ENCODE results near the gene SERF1B.
"Not testable (repeated sequence)": the region's sequence is repeated elsewhere in the genome, so short reads cannot be mapped to it uniquely, and the experiment has no call there.

Gene SERF1B

DNA sequence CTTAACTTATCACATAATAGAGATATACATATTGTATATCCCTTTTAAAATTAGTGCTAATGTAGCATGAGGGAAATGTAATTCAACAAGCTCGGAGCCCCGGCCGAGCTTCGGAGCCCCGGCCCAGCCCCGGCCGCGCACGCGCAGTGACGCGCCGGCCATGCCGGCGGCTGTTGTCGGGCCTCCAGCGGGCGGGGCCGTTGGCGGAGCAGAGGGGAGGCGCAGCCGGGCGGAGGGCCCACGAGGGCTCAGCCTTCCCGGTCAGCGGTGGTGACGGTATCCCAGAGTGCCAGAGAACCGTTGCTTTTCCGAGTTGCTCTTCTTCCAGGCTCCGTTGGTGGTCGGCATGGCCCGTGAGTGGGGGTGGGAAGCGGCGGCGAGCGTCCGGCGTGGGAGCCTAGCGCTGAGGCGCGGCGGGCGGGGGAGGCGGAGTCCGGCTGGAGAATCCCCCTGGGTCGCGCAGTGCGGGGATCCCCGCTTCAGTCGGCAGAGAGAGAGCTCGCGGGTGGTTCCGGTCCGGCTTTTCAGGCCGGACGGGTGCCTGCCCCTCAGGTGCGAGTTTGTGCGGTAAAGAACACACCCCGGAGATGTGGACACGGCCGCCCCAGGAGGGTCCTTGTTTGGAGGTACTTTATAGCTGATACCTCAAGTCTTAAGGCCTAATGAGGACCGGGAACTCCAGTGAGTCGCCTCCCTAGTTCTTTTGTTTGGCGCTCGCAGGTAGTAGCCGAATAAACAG, at the start of gene SERF1B:
Gene SERF1B (plus strand): TSS at position 146 of the 739 bp plus-strand sequence. CDS start 201 bp downstream, at position 347.
- H3K36me3 ChIP-seq (ENCODE audit: insufficient read depth, insufficient read length, low read length); H3K4me1 ChIP-seq (ENCODE audit: insufficient read depth, insufficient read length); H3K9ac ChIP-seq (ENCODE audit: insufficient read length, low read depth); H3K4me3 ChIP-seq (ENCODE audit: insufficient read length, low read depth); H3K27me3 ChIP-seq (ENCODE audit: insufficient read depth, insufficient read length); H3K9me3 ChIP-seq (ENCODE audit: insufficient read depth, low read length); DNase-seq (ENCODE audit: low read depth, low spot score): not testable (repeated sequence)

- not testable (repeated sequence) for H3K27me3 ChIP-seq (ENCODE audit: insufficient read depth, insufficient read length); H3K9ac ChIP-seq (ENCODE audit: insufficient read length, low read depth); H3K4me3 ChIP-seq (ENCODE audit: insufficient read length, low read depth); DNase-seq (ENCODE audit: low read depth, low spot score); H3K9me3 ChIP-seq (ENCODE audit: insufficient read depth, low read length); H3K4me1 ChIP-seq (ENCODE audit: insufficient read depth, insufficient read length); H3K36me3 ChIP-seq (ENCODE audit: insufficient read depth, insufficient read length, low read length)
Measured at GRCh38 chr5:69991713-69992112, 33.3 kb upstream of the SERF1B start.

DNA sequence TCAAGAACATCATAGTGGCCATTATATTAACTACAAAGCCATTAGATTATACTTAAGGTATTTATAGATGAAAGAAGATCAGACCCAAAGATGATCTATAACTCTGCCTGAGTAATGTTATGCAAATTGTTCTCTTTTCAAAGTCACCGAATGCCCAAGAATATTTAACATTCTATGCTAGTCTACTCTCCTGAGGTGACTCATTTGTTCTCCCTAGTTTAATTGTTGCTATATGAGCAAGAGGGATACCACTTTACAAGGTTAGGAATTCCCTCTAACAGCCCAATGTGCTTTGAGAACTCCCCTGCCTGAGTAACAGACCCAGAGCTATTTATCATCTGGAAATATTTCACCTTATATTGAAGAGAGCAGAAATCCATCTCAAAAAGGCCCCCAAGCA, 29.5 kb upstream of the SERF1B start:
- H3K27me3 ChIP-seq (ENCODE audit: insufficient read depth, insufficient read length); DNase-seq (ENCODE audit: low read depth, low spot score); H3K4me3 ChIP-seq (ENCODE audit: insufficient read length, low read depth); H3K36me3 ChIP-seq (ENCODE audit: insufficient read depth, insufficient read length, low read length); H3K9me3 ChIP-seq (ENCODE audit: insufficient read depth, low read length); H3K9ac ChIP-seq (ENCODE audit: insufficient read length, low read depth); H3K4me1 ChIP-seq (ENCODE audit: insufficient read depth, insufficient read length): not testable (repeated sequence)

DNA sequence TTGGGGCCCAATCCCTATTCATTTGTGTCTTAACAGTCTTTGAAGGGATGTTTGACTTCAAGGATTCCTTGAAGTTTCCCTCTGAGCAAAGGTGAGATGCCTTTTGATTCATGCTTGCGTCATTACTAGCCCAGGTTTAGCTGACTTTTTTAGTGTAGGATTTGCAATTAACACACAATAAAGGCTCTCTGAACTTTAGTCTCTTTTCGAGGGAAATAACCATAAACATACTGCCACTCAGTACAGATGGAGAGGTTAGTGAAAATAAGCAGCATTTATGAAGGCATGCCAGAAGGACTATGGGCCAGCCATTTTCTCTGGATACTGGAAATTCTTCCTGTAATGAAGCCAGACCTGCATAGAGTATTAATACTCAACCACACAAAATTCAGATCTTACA, 4.4 kb upstream of the SERF1B start:
- not testable (repeated sequence) for H3K9ac ChIP-seq (ENCODE audit: insufficient read length, low read depth); H3K9me3 ChIP-seq (ENCODE audit: insufficient read depth, low read length); DNase-seq (ENCODE audit: low read depth, low spot score); H3K4me1 ChIP-seq (ENCODE audit: insufficient read depth, insufficient read length); H3K36me3 ChIP-seq (ENCODE audit: insufficient read depth, insufficient read length, low read length); H3K27me3 ChIP-seq (ENCODE audit: insufficient read depth, insufficient read length); H3K4me3 ChIP-seq (ENCODE audit: insufficient read length, low read depth)

DNA sequence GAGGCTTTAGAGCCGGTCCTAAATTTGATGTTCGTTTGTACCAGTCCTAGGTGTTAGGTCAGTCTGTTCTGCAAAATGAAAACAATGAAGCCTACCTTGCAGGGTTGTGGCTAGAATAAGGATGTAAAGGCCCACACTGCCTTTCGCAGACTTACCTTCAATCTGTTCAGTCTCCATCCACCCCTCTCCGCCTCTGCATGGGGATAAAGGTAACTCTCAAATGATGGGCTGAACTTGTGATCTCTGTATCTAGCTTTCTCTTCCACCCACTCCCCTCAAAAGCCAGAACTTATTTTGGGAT, 744 bp downstream of the SERF1B start:
- not testable (repeated sequence) for H3K27me3 ChIP-seq (ENCODE audit: insufficient read depth, insufficient read length); H3K36me3 ChIP-seq (ENCODE audit: insufficient read depth, insufficient read length, low read length); H3K9me3 ChIP-seq (ENCODE audit: insufficient read depth, low read length)

GRCh38 chr5:70031204-70031603, 6.2 kb downstream of the SERF1B start:
- DNase-seq (ENCODE audit: low read depth, low spot score); H3K27me3 ChIP-seq (ENCODE audit: insufficient read depth, insufficient read length); H3K4me1 ChIP-seq (ENCODE audit: insufficient read depth, insufficient read length); H3K9ac ChIP-seq (ENCODE audit: insufficient read length, low read depth); H3K36me3 ChIP-seq (ENCODE audit: insufficient read depth, insufficient read length, low read length); H3K9me3 ChIP-seq (ENCODE audit: insufficient read depth, low read length); H3K4me3 ChIP-seq (ENCODE audit: insufficient read length, low read depth): not testable (repeated sequence)

More for the DNA sequence above, 744 bp downstream of the SERF1B start:
- H3K4me1 ChIP-seq (ENCODE audit: insufficient read depth, insufficient read length); H3K4me3 ChIP-seq (ENCODE audit: insufficient read length, low read depth); DNase-seq (ENCODE audit: low read depth, low spot score); H3K9ac ChIP-seq (ENCODE audit: insufficient read length, low read depth): not testable (repeated sequence)

GRCh38 chr5:70041411-70041810, 16.4 kb downstream of the SERF1B start:
- H3K27me3 ChIP-seq (ENCODE audit: insufficient read depth, insufficient read length); DNase-seq (ENCODE audit: low read depth, low spot score); H3K4me1 ChIP-seq (ENCODE audit: insufficient read depth, insufficient read length); H3K36me3 ChIP-seq (ENCODE audit: insufficient read depth, insufficient read length, low read length); H3K9ac ChIP-seq (ENCODE audit: insufficient read length, low read depth); H3K9me3 ChIP-seq (ENCODE audit: insufficient read depth, low read length); H3K4me3 ChIP-seq (ENCODE audit: insufficient read length, low read depth): not testable (repeated sequence)

DNA sequence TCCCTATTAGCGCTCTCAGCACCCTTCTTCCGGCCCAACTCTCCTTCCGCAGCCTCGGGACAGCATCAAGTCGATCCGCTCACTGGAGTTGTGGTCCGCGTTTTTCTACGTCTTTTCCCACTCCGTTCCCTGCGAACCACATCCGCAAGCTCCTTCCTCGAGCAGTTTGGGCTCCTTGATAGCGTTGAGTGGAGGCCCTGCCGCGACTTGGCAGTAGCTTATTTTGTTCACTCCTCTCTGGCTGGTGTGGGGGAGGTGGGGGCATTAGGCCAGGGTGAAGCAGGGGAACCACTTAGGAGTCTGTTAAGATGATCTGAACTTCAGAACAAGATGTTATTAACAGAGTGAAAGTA, 24.7 kb downstream of the SERF1B start:
- not testable (repeated sequence) for H3K4me1 ChIP-seq (ENCODE audit: insufficient read depth, insufficient read length); DNase-seq (ENCODE audit: low read depth, low spot score); H3K9ac ChIP-seq (ENCODE audit: insufficient read length, low read depth); H3K36me3 ChIP-seq (ENCODE audit: insufficient read depth, insufficient read length, low read length); H3K9me3 ChIP-seq (ENCODE audit: insufficient read depth, low read length); H3K27me3 ChIP-seq (ENCODE audit: insufficient read depth, insufficient read length); H3K4me3 ChIP-seq (ENCODE audit: insufficient read length, low read depth)

DNA sequence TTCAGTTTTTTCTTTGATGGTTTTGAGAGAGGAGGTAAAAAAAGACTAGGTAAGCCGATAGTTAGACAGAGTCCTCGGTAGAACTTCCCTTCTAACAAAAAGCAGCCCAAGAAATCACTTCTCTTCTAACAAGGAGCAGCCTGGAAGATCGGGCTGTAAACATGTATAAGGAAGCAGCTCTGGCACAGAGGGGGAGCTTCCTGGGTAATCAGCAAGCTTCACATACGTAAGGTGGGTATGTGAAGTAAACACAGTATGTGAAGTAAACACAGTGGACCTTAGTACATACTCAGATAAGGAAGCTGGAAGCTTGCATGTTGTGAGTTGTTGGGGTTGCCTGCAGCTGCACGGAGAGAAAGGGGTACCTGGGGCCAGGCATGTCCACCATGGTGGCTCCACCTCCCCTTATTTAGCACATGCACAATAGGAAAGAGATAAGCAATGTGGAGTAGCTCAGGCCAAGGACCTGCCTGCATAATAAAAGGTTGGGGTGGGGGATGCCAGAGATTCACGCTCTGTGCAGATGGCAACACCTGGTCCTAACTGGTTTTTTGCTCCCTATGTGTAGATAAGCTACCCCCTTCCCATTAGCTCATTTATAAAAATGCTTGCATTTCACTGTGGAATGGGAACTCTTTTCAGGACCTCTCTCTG, 31.4 kb downstream of the SERF1B start:
- not testable (repeated sequence) for H3K27me3 ChIP-seq (ENCODE audit: insufficient read depth, insufficient read length)

DNA sequence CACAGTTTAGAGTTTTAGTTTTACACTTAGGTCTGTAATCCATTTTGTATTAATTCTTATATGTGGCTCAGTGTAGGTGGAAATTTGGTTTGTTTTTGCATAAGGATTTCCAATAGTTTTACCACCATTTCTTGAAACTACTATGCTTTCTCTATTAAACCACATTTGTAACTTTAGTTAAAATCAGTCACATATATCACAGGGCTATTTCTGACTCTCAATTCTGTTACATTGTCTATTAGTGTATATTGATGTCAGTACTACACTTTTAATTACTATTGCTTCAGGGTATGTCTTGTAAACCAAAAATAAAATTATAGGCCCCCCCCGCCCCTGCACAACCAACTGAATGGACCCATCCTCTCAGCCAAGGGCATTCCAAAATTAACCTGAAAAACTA, 32.1 kb downstream of the SERF1B start:
- not testable (repeated sequence) for DNase-seq (ENCODE audit: low read depth, low spot score); H3K9me3 ChIP-seq (ENCODE audit: insufficient read depth, low read length); H3K4me3 ChIP-seq (ENCODE audit: insufficient read length, low read depth); H3K27me3 ChIP-seq (ENCODE audit: insufficient read depth, insufficient read length); H3K9ac ChIP-seq (ENCODE audit: insufficient read length, low read depth); H3K36me3 ChIP-seq (ENCODE audit: insufficient read depth, insufficient read length, low read length); H3K4me1 ChIP-seq (ENCODE audit: insufficient read depth, insufficient read length)

More for the DNA sequence above, 31.4 kb downstream of the SERF1B start:
- H3K9ac ChIP-seq (ENCODE audit: insufficient read length, low read depth); DNase-seq (ENCODE audit: low read depth, low spot score); H3K4me3 ChIP-seq (ENCODE audit: insufficient read length, low read depth); H3K36me3 ChIP-seq (ENCODE audit: insufficient read depth, insufficient read length, low read length); H3K9me3 ChIP-seq (ENCODE audit: insufficient read depth, low read length); H3K4me1 ChIP-seq (ENCODE audit: insufficient read depth, insufficient read length): not testable (repeated sequence)

GRCh38 chr5:70077632-70078031, 52.6 kb downstream of the SERF1B start:
- H3K9me3 ChIP-seq (ENCODE audit: insufficient read depth, low read length); H3K27me3 ChIP-seq (ENCODE audit: insufficient read depth, insufficient read length); H3K4me1 ChIP-seq (ENCODE audit: insufficient read depth, insufficient read length); H3K9ac ChIP-seq (ENCODE audit: insufficient read length, low read depth); H3K4me3 ChIP-seq (ENCODE audit: insufficient read length, low read depth); H3K36me3 ChIP-seq (ENCODE audit: insufficient read depth, insufficient read length, low read length); DNase-seq (ENCODE audit: low read depth, low spot score): not testable (repeated sequence)

DNA sequence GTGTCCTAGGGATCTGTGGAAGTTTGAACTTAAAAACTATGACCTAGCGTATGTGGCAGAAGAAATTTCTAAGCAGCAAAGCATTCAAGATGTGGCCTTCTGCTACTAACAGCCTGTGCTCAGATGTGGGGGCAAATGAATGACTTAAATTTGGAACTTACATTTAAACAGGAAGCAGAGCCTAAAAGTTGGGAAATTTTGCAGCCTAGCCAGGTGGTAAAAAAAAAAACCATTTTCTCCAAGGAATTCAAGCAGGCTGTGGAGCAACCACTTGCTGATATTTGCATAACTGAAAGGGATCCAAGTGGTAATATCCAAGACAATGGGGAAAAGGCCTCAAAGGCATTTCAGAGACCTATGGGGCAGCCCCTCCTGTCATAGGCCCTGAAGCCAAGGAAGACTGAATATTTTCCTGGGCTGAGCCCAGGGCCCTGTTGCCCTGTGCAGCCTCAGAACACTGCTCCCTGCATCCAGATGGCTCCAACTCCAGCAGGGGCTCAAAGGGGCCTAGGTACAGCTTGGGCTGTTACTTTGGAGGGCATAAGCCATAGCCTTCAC, 63.9 kb downstream of the SERF1B start:
- not testable (repeated sequence) for H3K36me3 ChIP-seq (ENCODE audit: insufficient read depth, insufficient read length, low read length); DNase-seq (ENCODE audit: low read depth, low spot score)

More for the DNA sequence above, 63.9 kb downstream of the SERF1B start:
- H3K4me1 ChIP-seq (ENCODE audit: insufficient read depth, insufficient read length); H3K9ac ChIP-seq (ENCODE audit: insufficient read length, low read depth); H3K9me3 ChIP-seq (ENCODE audit: insufficient read depth, low read length); H3K27me3 ChIP-seq (ENCODE audit: insufficient read depth, insufficient read length); H3K4me3 ChIP-seq (ENCODE audit: insufficient read length, low read depth): not testable (repeated sequence)

Data from NT2/D1 (cell line).